ENCODE data around the gene GRID1.
"Not testable (repeated sequence)": the region's sequence is repeated elsewhere in the genome, so short reads cannot be mapped to it uniquely, and the experiment has no call there.

Gene GRID1

GRCh38 chr10:86100581-86101061 is 266.0 kb downstream of the GRID1 start:
- no peak for DNase-seq

- DNase-seq, result no peak
Observed at GRCh38 chr10:86099542-86100334, 266.9 kb downstream of the GRID1 start.

- no peak for DNase-seq
Observed at GRCh38 chr10:86098187-86098881, 268.3 kb downstream of the GRID1 start.

- not testable (repeated sequence) for DNase-seq
Observed at GRCh38 chr10:86095061-86095460, 271.5 kb downstream of the GRID1 start.

GRCh38 chr10:86092311-86092710 is 274.3 kb downstream of the GRID1 start:
- DNase-seq, result not testable (repeated sequence)

GRCh38 chr10:86091216-86091615 is 275.4 kb downstream of the GRID1 start:
- DNase-seq, result no peak

GRCh38 chr10:86090807-86091206 is 275.8 kb downstream of the GRID1 start:
- no peak for DNase-seq

GRCh38 chr10:86087716-86088115 is 278.9 kb downstream of the GRID1 start:
- no peak for DNase-seq

GRCh38 chr10:86086418-86086817 is 280.2 kb downstream of the GRID1 start:
- DNase-seq, result no peak

GRCh38 chr10:86085686-86086085 is 280.9 kb downstream of the GRID1 start:
- no peak for DNase-seq

- no peak for DNase-seq
Observed at GRCh38 chr10:86085136-86085535, 281.5 kb downstream of the GRID1 start.

- no peak for DNase-seq
Observed at GRCh38 chr10:86084585-86084984, 282.0 kb downstream of the GRID1 start.

- no peak for DNase-seq
Observed at GRCh38 chr10:86083664-86084175, 282.9 kb downstream of the GRID1 start.

- DNase-seq, result no peak
Observed at GRCh38 chr10:86083206-86083605, 283.4 kb downstream of the GRID1 start.

GRCh38 chr10:86082556-86082955 is 284.0 kb downstream of the GRID1 start:
- DNase-seq, result no peak

- DNase-seq, result no peak
Observed at GRCh38 chr10:86079088-86079487, 287.5 kb downstream of the GRID1 start.

- no peak for DNase-seq
Observed at GRCh38 chr10:86078639-86079035, 288.0 kb downstream of the GRID1 start.

- DNase-seq, result no peak
Observed at GRCh38 chr10:86077871-86078638, 288.5 kb downstream of the GRID1 start.

GRCh38 chr10:86077271-86077670 is 289.3 kb downstream of the GRID1 start:
- DNase-seq, result no peak

GRCh38 chr10:86076497-86076896 is 290.1 kb downstream of the GRID1 start:
- DNase-seq, result not testable (repeated sequence)

- no peak for DNase-seq
Observed at GRCh38 chr10:86075512-86075911, 291.1 kb downstream of the GRID1 start.

- DNase-seq, result no peak
Observed at GRCh38 chr10:86074294-86074693, 292.3 kb downstream of the GRID1 start.
